NB4 (cell line): ENCODE results near the gene DCC.

Experiments
- DNase-seq: peaks from one replicate; pipeline ENCODE4 v3.0.0; 2010; ENCODE audit warnings: low read depth
- H3K4me3 ChIP-seq: one replicate; pipeline ENCODE4 v1.5.1; 2011; ENCODE audit warnings: mild to moderate bottlenecking, low read depth, low read length, moderate library complexity
- MYC ChIP-seq: IDR thresholded peaks from 2 replicates; pipeline ENCODE4 v1.6.1; 2011; ENCODE audit warnings: low read depth, low read length
- POLR2A ChIP-seq: IDR thresholded peaks from 2 replicates; pipeline ENCODE4 v1.6.1; 2011; ENCODE audit warnings: mild to moderate bottlenecking; ENCODE audit not compliant: insufficient read length; ENCODE audit errors: extremely low read depth
- TF ChIP-seq, protein P1 (sequence below): IDR thresholded peaks from one replicate; pipeline ENCODE4 v1.5.1; 2012; ENCODE audit warnings: low read depth, low read length
- TF ChIP-seq, protein P2 (sequence below): IDR thresholded peaks from 2 replicates; pipeline ENCODE4 v1.6.1; 2011; ENCODE audit warnings: low read depth, low read length

DCC gene

DNA sequence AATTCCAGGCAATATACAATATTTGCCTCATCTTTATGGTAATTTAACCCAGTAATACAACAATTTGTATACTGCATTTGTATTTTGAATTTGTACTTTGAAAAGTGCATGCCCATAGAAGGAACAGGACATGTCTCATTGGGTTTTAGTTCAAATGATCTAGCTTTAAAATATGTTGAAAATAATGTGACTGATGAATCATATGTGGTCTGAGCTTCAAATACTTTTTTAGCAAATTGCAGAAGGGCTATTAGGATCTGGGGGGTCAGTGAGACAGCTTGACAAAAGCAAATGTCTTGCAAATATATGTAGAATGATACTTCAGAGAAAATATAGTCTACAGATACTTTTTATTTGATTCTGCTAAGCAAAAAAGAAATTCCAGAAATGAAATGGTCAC, 248.9 kb downstream of the DCC start:
- TF ChIP-seq, protein P1, sequence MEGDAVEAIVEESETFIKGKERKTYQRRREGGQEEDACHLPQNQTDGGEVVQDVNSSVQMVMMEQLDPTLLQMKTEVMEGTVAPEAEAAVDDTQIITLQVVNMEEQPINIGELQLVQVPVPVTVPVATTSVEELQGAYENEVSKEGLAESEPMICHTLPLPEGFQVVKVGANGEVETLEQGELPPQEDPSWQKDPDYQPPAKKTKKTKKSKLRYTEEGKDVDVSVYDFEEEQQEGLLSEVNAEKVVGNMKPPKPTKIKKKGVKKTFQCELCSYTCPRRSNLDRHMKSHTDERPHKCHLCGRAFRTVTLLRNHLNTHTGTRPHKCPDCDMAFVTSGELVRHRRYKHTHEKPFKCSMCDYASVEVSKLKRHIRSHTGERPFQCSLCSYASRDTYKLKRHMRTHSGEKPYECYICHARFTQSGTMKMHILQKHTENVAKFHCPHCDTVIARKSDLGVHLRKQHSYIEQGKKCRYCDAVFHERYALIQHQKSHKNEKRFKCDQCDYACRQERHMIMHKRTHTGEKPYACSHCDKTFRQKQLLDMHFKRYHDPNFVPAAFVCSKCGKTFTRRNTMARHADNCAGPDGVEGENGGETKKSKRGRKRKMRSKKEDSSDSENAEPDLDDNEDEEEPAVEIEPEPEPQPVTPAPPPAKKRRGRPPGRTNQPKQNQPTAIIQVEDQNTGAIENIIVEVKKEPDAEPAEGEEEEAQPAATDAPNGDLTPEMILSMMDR, result no peak
- TF ChIP-seq, protein P2, sequence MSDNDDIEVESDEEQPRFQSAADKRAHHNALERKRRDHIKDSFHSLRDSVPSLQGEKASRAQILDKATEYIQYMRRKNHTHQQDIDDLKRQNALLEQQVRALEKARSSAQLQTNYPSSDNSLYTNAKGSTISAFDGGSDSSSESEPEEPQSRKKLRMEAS, result no peak
- no peak for TF ChIP-seq POLR2A
- H3K4me3 ChIP-seq, result no peak overlapping the region
- no peak for DNase-seq

DNA sequence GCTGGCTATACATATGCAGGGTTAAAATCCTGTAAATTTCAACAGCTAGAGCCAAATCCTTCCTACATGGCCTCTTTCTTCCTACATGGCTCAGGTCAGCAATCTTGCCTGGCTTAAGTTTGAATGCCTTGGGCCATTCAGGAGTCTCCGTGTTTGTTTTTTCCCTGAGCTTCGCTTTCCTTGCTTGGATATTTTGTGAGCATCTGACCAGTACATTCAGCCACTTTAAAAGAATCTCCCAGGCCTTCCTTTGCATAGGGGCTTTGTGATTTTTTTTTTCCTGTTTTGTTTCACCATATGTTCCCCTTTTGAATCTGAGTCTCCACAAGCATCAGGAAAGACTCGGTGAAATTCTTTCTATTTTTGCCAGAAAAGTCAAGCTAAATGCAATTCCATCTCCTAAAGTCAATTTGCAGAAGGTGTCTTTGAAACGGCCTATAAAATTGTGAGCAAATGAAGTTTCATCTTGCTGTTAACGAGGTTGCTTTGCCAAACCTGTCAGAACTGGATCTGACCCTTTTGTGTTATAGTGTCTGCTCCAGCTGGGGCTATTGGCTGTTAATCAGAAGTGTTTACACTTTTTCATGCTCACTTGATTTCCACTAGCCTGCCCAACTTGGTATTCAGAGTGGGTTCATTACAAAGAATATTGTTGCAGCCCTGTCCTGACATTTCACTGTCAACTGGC, 256.9 kb downstream of the DCC start:
- DNase-seq, result no peak
- H3K4me3 ChIP-seq, result no peak overlapping the region
- no peak for TF ChIP-seq POLR2A
- TF ChIP-seq MYC, result no peak
- TF ChIP-seq, protein P2, result no peak
- TF ChIP-seq, protein P1, result no peak

DNA sequence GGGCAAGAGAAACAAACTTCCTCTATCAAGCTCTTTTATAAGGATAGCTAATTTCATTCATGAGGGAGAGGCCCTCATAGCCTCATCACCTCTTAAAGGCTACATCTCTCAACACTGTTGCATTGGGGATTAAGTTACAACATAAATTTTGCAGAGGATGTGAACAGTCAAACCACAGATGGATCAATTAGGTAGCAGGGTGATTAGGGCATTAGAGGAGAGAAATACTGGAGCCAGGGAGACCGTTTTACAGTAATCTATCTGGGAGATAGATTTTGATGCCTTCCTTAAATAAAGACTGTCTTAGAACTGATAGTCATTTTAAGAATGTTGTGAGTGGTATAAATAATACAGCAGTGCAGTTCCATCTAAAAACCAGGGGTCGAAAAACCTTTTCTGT, 258.9 kb downstream of the DCC start:
- H3K4me3 ChIP-seq, result no peak overlapping the region
- no peak for TF ChIP-seq POLR2A
- TF ChIP-seq, protein P1, result no peak
- TF ChIP-seq, protein P2, result no peak
- TF ChIP-seq MYC, result no peak
- DNase-seq, result no peak

DNA sequence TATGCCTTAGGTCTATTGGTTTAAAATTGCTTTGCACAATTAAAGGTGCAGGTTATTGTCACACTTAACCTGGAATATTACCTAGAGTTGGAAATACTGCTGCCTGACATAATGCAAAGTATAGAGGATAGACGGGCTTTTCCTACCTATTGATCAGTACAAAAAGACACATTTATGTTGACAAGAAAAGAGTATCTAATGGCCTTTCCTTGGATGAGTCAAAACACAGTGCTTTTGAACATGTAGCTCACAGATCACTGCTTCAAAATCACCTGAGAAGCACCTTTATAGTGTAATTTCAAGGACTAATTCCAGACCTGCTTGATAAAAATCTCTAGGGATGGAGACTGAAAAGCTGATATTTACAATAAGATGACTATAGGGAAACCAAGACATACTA, 262.8 kb downstream of the DCC start:
- TF ChIP-seq POLR2A, result no peak
- no peak for TF ChIP-seq MYC
- no peak overlapping the region for H3K4me3 ChIP-seq
- DNase-seq, result no peak

DNA sequence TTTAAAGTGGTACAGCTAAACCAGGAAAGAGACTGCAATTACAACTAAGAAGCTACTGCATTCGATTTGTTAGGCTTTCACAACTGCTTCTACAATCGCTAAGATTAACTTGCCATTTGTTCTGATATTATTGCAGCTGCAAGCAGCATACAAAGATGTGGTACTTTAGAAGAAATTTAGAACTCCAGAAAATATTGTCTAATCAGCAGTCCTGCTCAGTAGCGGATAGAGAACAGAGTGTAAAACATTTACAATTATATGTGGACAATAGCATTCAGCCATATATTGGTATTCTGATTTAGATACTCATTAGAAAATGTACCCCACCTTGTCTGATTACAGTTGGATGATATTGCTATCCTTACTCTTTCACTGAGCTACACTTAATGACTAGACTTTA, 265.3 kb downstream of the DCC start:
- no peak for DNase-seq
- no peak for TF ChIP-seq POLR2A
- TF ChIP-seq, protein P2, result no peak
- TF ChIP-seq, protein P1, result no peak
- TF ChIP-seq MYC, result no peak
- H3K4me3 ChIP-seq, result no peak overlapping the region

DNA sequence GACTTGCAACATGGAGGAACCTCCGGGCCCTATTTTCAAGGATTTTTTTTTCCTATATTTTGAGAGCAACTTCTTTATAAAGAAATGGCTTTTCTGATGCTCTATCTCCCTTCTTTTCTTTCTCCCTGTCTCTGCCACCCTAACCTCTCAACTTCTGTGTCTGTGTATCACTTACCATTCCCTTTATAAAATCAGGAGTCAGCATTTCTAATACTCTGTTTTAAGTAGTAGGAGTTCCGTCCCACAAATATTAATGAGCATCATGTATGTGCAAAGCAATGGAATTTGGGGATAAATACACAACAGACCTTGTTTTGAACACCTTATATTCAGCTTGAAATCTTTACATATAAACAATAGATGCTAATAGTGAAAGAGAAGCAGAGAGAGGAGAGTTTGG, 268.0 kb downstream of the DCC start:
- no peak overlapping the region for H3K4me3 ChIP-seq
- DNase-seq, result no peak
- TF ChIP-seq, protein P2, result no peak
- TF ChIP-seq, protein P1, result no peak
- TF ChIP-seq POLR2A (no peak), MYC (no peak)
